GM18519 (cell line): ENCODE results near the gene BRWD1.

Source experiments
- ATAC-seq: cut with Tn5 transposase; IDR thresholded peaks from one replicate; pipeline ENCODE4 v1.9.1; 2021; ENCODE audit warnings: mild to moderate bottlenecking, moderate library complexity; ENCODE audit not compliant: unreplicated experiment, low FRiP score

BRWD1 gene

DNA sequence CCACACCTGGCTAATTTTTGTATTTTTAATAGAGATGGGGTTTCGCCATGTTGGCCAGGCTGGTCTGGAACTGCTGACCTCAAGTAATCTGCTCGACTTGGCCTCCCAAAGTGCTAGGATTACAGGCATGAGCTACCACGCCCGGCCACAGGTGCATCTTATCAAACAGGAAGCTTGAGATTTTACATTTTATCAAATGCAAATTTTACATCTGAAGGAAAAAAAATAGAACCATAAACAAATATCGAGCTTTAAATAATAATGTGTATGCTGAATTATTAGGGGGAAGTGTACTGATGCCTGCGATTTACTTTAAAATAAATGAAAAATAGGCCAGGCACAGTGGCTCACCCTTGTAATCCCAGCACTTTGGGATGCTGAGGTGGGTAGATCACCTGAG lies 16.6 kb upstream of the BRWD1 start:
- no peak for ATAC-seq

DNA sequence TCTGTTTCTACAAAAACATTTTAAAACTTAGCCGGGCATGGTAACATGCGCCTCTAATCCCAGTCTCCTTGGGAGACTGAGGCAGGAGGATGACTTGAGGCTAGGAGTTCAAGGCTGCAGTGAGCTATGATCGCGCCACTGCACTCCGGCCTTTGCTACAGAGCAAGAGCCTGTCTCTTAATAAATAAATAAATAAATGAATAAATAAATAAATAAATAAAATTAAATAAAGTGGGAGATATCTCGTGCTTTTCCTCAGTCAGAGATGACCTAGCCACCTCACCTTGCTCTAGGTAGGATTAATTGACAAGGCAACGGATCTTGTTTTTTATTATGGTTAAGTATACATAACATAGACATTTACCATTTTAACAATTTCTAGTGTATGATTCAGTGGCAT lies 14.3 kb upstream of the BRWD1 start:
- ATAC-seq, result no peak

DNA sequence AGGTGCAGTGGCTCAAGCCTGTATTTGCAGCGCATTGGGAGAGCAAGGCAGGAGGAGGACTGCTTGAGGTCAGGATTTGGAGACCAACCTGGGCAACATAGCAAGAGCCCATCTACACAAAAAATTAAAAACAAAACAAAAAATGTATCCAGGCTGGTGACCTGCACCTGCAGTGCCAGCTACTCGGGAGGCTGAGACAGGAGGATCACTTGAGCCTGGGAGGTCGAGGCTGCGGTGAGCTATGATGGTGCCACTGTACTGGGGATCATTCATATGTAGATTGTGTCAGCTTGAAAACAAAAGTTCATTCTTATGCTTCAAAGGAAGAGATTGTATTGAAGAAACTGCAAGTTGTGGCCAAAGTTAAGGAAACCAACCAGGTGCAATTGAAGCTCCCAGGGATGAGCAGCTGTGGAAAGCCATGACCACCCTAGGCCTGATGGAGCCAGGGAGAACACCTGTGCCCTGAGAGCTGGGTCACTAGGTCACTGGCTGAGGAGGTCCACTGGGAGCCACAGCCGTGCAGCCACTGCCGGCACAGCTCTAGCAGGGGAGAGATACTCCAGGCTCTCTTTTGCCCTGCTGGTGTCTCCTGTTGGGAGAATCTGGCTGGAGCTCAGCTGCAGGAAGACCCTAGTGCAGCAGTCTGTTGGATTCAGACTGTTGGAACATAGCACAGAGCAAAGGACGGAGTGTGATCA lies 13.3 kb upstream of the BRWD1 start:
- no peak for ATAC-seq

DNA sequence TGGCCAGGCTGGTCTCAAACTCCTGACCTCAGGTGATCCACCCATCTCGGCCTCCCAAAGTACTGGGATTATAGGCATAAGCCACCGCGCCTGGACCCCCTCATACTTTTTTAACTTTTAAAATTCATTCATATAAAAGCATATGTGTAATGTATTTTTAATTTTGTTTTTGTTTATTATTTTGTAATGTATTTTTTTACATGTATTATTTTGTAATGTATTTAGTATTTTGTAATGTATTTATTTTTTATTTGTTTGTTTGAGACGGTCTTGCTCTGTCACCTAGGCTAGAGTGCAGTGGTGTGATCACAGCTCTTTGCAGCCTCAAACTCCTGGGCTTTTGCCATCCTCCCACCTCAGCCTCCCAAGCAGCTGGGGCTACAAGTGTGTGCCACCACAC lies 12.0 kb upstream of the BRWD1 start:
- ATAC-seq, result no peak

DNA sequence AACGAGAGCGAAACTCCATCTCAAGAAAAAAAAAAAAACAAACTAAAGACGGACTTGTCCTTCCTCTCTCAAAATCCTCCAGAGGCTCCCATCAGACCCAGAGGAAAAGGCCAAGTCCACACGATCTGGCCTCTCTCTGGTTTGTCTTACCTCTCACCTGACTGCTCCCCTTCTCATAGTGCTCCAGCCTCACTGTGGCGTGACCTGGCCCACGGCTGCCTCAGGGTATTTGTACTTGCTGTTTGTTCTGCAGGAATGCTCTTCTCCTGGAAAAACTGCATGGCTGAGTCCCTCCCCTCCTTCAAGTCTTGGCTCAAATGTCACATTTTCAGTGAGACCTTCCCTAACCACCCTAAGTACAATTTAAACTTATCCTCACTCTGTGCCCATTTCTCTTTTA lies 8.0 kb upstream of the BRWD1 start:
- ATAC-seq, result no peak

DNA sequence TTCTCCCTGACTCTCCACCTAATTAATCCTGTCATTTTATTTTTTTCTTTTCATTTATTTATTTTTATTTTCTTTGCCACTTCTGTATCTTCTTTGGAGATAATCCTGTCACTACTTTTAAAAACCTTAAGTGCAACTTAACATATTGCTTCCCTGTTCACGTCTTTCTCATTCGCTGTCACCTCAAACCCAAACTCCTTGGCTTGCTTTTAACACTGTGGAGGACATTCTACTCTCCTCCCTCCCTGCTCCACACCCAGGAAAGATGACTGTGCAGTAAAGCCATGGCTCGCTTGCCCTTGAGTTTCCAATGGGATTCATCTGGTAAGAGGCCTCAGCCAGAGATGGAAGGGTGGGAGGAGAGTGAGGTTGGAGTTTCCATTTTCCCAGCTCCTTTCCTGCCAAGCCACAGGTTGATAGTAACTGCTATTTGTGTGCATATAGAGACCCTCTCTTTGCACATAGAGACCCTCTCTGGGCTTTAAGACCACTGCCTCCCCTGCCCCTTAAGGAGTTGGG lies 6.4 kb upstream of the BRWD1 start:
- ATAC-seq, result no peak

DNA sequence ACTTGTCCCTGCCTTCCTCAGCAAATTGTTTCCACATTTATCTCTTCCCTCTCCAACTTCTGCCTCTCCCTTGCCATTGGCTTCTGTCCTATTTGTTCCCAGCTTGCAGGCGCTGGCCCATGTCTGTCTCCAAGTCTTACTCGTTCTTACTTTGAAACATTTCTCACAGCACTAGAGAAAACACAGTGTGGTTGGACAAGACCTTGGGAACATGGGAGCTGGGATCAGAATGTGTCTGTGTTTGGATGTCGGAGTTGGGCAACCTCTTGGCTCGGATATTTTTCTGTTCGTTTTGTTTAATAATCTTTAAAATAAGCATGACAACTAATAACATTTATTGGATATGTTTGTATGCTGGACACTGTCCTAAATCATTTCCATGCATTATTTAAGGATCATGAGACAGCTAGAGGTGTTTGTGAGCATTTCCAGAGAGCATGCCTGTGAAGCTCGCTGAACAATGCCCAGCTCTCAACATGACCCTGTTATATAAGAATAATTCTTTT lies 5.9 kb upstream of the BRWD1 start:
- ATAC-seq, result no peak

DNA sequence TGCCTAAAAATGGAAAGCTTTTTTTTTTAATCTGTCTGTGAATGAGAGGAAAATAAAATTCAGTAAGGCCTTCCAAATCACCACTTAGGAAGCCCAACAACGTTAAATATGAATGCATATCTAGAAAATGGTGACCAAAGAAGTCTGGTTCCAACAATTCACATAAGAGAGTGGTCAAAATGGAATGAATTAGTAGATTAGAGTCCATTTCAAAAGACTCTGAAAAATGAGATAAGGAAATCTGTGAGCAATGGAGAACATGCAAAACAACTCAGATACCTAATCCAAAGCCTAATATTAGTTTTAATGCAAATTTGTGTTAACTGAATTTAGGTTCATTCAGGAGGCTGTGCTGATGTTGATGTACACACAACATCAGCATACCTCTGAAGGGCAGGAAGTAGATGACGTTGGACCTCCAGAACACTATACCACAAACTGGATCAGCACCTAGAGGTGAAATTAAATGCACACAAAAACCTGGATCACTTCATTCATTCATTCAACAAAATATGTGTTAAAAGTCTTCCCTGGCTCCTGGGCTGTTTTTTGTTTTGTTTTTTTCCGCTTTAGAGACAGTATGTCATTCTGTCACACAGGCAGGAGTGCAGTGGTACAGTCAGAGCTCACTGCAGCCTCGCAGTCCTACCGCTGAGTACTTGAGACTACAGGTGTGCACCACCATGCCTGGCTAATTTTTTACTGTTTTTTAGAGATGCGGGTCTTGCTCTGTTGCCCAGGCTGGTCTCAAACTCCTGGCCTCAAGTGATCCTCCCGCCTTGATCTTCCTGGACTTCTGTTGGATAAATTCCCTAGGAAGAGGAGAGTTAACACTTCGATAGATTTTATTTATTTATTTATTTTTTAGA lies 4.9 kb upstream of the BRWD1 start:
- no peak for ATAC-seq

DNA sequence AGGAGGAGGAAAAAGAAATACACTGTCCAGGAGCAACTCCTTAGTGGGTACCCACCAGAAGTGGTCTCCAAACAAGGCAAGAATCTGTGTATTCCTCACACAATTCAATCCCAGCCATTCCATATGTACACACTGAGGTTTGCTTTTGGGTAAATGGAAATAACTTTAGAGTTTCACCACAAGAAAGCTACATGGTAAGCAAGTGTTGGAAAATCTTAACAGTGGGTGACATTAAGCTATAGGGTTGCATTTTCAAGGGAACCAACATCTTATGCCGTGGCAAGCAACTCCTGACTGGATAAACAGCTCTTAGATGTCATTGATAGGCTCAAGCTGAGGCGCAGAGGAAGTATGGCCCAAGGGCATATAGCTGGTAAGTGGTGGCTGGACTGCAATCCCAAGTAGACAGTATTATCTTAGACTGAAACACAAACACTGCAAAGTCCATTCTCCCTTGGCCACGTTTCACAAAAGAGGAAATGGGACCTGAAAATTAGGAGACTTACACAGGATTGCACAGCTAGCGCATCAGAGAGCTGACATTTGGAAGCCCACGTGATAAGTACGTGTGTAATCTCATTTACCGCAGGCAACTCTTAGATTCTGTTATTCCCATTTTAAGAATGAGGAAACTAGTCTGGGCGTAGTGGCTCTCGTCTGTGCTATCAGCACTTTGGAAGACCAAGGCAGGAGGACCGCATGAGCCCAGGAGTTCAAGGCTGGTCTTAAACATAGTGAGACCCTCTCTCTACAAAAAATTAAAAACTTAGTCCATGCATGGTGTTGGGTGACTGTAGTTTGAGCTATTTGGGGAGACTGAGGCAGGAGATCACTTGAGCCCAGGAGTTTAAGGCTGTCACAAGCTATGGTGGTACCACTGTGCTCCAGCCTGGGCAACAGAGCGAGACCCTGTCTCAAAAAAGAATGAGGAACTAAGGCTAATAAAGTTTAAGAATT lies 4.0 kb upstream of the BRWD1 start:
- ATAC-seq, result no peak

DNA sequence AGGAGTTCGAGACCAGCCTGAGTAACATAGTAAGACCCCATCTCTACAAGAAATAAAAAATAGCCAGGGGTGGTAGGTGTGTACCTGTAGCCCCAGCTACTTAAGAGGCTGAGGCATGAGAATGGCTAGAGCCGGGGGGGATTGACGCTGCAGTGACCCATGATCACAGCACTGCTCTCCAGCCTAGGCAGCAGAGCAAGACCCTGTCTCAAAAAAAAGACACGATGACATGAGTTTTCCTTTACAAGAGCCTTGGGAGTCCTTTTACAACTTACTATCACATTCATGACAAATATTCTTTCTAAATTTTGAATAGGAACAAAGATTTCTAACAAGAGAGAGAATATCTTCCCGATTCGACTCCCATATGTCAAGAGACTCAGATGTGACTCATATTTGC lies 3.3 kb upstream of the BRWD1 start:
- no peak for ATAC-seq

DNA sequence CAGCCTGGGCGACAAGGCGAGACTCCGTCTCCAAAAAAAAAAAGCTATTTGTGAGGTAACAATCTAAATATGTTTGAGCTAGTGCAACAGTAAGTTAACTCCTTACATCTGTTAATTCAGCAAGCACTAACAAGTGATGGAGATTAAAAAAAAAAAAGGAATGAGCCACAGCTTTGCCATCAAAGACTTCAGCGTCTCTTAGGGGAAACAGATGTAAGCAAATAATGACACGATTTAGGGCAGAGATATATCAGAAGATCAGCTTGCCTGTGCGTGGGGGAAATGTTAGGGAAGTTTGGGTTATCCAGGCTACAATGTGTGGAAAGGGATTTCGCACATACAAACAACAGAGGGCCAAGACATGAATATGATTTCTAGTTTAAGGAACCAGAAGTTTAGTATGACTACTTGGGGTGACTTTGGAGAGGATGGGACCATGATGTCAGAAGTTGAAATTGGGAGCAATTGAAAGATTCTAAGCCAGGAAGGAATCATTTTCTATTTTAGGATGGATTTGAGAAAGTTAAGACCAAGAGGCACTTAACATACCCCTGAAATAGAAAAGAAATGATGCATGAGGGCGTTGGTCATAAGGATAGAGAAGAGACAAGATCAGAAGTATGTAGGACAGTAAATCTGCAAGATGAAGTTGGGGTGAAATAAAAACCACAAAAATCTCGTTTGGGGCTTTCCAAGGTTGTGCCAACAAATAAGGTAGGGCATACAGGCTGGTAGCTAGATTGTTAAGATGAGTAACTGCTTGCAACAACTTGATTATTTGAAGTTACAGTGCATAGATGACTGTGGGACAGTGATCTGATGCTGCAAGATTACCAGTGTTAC lies 2.4 kb upstream of the BRWD1 start:
- no peak for ATAC-seq

DNA sequence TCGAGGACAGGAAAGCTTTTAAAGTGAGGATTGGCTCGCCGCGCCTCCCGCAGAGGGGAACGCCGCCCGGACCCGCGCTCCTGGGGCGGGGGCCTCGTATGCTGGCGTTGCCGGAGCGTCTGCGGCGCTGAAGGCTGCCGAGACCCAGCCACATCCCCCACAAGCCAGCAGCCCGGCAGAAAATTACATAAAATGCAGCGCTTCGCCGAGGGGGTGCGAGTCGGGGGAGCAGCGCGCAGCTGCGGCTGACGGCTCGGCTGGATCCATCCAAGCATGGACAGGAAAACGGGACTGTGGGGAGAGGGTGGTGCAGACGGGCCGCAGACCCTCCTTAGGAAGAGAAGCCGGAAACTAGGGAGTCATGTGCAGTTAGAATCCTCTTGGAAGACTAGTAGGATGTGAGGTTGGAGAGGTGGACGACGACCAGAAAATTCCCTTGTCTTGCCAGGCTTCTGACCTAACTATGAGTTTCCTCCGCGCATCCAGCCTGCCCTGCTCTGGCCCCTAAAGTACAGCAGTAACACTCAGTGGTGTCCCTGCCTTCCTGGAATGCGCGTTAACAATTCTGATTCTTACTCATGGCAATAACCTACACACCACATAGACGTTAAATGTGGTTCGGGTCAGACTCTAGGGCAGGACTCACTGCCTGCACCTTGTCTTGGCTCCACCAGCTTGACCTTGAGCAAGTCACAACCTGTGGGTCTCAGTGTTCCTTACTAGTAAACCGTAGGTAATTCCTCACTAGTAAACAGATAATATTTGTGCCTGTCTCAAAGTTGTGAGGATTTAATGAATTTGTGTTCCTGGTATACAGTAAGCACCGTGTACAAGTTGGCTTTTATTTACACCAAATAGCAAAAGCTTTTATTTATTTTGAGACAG lies 953 bp upstream of the BRWD1 start:
- ATAC-seq, result peak; percentile 28

DNA sequence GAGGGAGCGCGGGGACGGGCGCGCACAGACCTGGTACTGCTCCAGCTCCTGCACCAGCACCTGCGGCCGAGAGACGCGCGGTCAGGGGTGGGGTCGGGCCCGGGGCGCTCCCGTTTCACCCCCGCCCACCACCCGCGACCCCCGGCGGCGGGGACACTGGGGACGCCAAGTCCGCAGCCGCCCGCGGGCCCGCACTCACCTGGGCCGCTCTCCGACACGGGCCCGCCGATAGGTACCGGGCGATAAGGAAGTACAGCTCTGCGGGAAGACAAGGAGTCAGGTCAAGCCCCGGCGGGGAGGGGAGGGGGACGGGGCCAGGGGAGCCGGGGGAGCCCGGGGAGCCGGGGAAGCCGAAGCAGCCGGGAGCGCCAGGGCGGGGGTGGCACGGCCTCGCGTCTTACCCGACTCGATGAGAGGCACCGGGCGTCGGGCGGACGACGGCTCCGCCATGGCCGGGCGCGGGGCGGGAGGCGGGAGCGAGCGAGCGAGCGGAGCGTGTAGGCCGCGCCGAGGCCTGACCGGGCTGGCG lies 326 bp downstream of the BRWD1 start:
- no peak for ATAC-seq

DNA sequence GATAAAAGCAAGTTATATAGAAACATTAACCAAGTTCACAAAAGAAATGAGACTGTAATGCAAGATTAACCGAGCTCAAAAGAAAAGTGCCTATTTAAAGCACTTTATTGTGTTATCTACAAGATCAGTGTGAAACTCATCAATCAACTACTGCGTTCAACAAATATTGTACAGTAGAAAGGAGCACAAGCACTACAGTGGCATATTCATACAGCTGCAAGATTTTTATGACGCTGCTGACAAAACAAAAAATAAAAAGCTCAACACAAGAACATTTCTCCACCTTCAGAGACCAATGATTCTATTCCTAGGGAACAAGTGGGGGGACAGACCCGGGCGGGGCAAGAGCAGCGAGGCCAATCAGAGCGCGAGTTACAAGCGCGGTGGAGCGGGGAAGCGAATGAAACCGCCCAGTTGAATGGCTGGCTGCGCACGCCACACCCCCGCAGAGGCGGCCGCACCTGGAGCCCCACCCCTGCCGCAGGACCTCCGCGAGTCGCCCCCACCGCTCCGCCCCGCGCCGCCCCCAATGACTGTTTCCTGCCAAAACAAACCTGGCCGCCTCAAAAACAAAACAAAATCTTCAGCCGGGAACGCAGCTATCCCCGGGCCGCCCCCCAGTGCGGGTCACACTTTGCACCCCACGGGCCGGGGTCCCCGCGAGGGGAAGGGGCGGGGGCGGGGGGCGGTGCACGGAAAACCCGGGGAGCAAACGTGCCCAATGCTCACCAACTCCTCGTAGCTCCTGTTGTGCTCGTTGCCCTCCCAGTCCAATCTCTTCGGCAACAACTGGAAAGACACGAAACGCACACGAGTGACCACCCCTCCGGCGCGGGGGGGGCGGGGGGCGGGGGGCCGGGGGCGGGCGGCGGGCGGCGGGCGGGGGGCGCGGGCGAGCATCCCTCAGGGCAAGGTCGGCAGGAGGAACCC lies 1.1 kb downstream of the BRWD1 start:
- ATAC-seq, result peak; percentile 62

DNA sequence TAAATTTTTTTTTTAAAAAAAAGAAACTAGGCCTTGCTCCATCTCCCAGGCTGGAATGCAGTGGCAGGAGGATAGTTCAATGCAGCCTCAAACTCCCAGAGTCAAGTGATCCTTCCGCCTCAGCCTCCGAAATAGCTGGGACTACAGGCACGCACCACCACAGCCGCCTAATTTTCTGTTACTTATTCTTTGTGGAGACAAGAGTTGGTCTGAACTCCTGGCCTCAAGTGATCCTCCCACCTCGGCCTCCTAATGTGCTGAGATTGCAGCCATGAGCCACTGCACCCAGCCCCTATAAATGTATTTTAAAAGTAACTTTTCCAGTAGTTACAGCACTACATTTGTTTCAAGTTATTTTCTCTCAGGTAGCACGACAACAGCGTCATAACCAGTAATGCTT lies 2.3 kb downstream of the BRWD1 start:
- no peak for ATAC-seq

DNA sequence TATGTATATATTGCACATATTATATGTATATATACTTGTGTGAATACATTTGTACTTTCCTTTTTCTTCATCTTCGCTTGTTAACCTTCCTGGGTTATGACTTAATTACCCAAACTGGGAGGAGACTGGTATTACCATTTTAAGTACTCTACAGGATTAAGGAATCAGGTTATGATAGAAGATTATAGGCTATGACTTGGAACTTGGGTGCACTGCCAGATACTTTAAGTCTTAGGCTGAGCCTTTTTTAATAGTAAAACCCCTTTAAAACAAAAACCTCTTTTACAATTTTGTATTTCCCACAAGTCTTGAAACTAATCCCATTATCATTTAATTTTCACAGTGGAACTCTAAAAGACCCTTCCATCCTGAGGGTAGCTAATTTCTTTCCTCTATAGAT lies 6.0 kb downstream of the BRWD1 start:
- ATAC-seq, result no peak

DNA sequence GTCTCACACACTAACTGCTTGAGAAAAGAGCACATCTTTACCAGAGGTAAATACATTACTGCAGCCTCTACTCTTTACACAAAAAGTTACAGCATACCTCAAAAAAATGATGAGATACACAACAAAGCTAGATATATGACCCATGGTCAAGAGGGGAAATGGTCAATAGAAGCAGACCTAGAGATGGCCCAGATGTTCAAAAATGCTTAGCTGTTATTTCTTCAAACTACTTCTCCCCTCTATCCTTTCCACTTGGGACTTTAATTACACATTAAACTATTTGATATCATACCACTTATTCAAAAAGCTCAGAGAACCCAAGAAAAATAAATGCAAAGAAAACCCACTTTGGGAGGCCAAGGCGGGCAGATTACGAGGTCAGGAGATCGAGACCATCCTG lies 12.8 kb downstream of the BRWD1 start:
- ATAC-seq, result no peak
